GM12878 (cell line): ENCODE results near the gene KLRF1. TPM values are rescaled to one million over a fixed set of nuclear protein-coding genes. Genes with fewer than 3 reads are reported as not detected.
A peak's percentile ranks its signal among the peaks of the same experiment; 100 is the strongest.

Experiments
- ATAC-seq: fragments of 200-7000 bp; cut with Tn5 transposase; 3 replicates; pipeline ENCODE4 v1.9.1; 2020; ENCODE audit warnings: mild to moderate bottlenecking, moderate library complexity
- BruUV-seq: library from RNA; stranded (reverse); fragments of 400-500 nt; replicated peaks from 2 replicates; lab custom pipeline; 2021; lab: Mats Ljungman, UMichigan
- CTCF ChIA-PET: fragments of 300-600 bp; sonication (Branson Sonifier 250); formaldehyde crosslinking; extraction: SDS; loops from one replicate; lab custom pipeline; 2021; ENCODE audit warnings: inconsistent platforms; lab: Yijun Ruan, JAX
- POLR2A ChIA-PET: fragments of 350-600 bp; formaldehyde crosslinking; extraction: SDS; loops from one replicate; lab custom pipeline; 2021; ENCODE audit warnings: inconsistent platforms; lab: Charles Lee
- RAD21 ChIA-PET: fragments of 300-600 bp; sonication (Branson Sonifier 250); formaldehyde crosslinking; loops from one replicate; lab custom pipeline; 2023; ENCODE audit warnings: antibody characterized with exemption; ENCODE audit not compliant: unreplicated experiment; lab: Charles Lee
- SMC1A ChIA-PET: fragments of 300-600 bp; sonication (Branson Sonifier 250); formaldehyde crosslinking; loops from one replicate; lab custom pipeline; 2023; ENCODE audit not compliant: unreplicated experiment, uncharacterized antibody; lab: Charles Lee
- DNase-seq: peaks from one replicate; pipeline ENCODE4 v3.0.0-alpha.2; 2011; ENCODE audit warnings: low read depth, low spot score
- FAIRE-seq: peaks from 3 replicates; lab custom pipeline; 2011; peaks lifted over from hg19 to GRCh38; lab: Jason Lieb, UNC
- H2AFZ ChIP-seq: 2 replicates; pipeline ENCODE4 v1.6.0; 2011; ENCODE audit warnings: low read depth, low read length, control low read depth; ENCODE audit not compliant: control insufficient read depth
- H3K27ac ChIP-seq: 2 replicates; pipeline ENCODE4 v1.5.1; 2011; ENCODE audit warnings: control low read depth; ENCODE audit not compliant: control insufficient read depth, insufficient read depth
- H3K27me3 ChIP-seq, 2 experiments: replicated peaks in 1 of 2; 2 replicates each; pipeline versions ENCODE4 v1.6.0 to v1.6.1; 2011; ENCODE audit warnings: low read length in 1 of 2; ENCODE audit not compliant: control insufficient read depth in 2 of 2, insufficient read depth in 2 of 2
- H3K36me3 ChIP-seq, 2 experiments: 2 replicates each; pipeline ENCODE4 v1.5.1; 2011; ENCODE audit warnings: low read length in 1 of 2; ENCODE audit not compliant: control insufficient read depth in 2 of 2, insufficient read depth in 2 of 2
- H3K4me1 ChIP-seq: 2 replicates; pipeline ENCODE4 v1.6.1; 2011; ENCODE audit warnings: mild to moderate bottlenecking, low read length, moderate library complexity, mixed read lengths; ENCODE audit not compliant: control insufficient read depth, insufficient read depth
- H3K4me2 ChIP-seq: 2 replicates; pipeline ENCODE4 v1.6.0; 2011; ENCODE audit warnings: control low read depth; ENCODE audit not compliant: control insufficient read depth, insufficient read depth
- H3K4me3 ChIP-seq: fragments of 200-600 bp; sonication (generic); 2 replicates; pipeline ENCODE4 v1.5.1; 2016
- H3K79me2 ChIP-seq: 2 replicates; pipeline ENCODE4 v1.6.0; 2011; ENCODE audit warnings: low read length; ENCODE audit not compliant: control insufficient read depth, insufficient read depth
- H3K9ac ChIP-seq: 2 replicates; pipeline ENCODE4 v1.8.0; 2011; ENCODE audit warnings: low read length, control low read depth, mixed read lengths; ENCODE audit not compliant: control insufficient read depth, insufficient read depth
- H3K9me3 ChIP-seq: replicated peaks from 3 replicates; pipeline ENCODE4 v1.5.1; 2011; ENCODE audit warnings: mild to moderate bottlenecking, low read length; ENCODE audit not compliant: control insufficient read depth, insufficient read depth
- H4K20me1 ChIP-seq: 2 replicates; pipeline ENCODE4 v1.6.0; 2011; ENCODE audit not compliant: control insufficient read depth, insufficient read depth
- BACH1 ChIP-seq: fragments of 450-650 bp; IDR thresholded peaks from 2 replicates; pipeline ENCODE4 v1.6.1; 2017; ENCODE audit warnings: mild to moderate bottlenecking, borderline replicate concordance
- BRCA1 ChIP-seq: IDR thresholded peaks from 2 replicates; pipeline ENCODE4 v1.6.1; 2011; ENCODE audit warnings: low read depth, low read length, improper control_type of control experiment
- CHD1 ChIP-seq: IDR thresholded peaks from 2 replicates; pipeline ENCODE4 v1.6.1; 2012; ENCODE audit warnings: low read depth, low read length, improper control_type of control experiment
- E2F8 ChIP-seq: fragments of 450-650 bp; IDR thresholded peaks from 2 replicates; pipeline ENCODE4 v1.6.1; 2018; ENCODE audit warnings: mild to moderate bottlenecking, low read depth, moderate library complexity; ENCODE audit not compliant: partially characterized antibody
- IRF4 ChIP-seq: IDR thresholded peaks from 2 replicates; pipeline ENCODE4 v1.6.1; 2011; ENCODE audit warnings: low read depth, low read length
- KLF5 ChIP-seq: fragments of 450-650 bp; IDR thresholded peaks from 2 replicates; pipeline ENCODE4 v1.6.1; 2014; ENCODE audit warnings: mild to moderate bottlenecking; ENCODE audit not compliant: partially characterized antibody
- MTA2 ChIP-seq: fragments of 450-650 bp; IDR thresholded peaks from 2 replicates; pipeline ENCODE4 v1.6.1; 2016; ENCODE audit warnings: low read depth, mild to moderate bottlenecking, moderate library complexity
- NFIC ChIP-seq: IDR thresholded peaks from 2 replicates; pipeline ENCODE4 v1.6.1; 2012; ENCODE audit warnings: low read depth, mild to moderate bottlenecking, inconsistent platforms, low read length, moderate library complexity
- POU2F2 ChIP-seq: IDR thresholded peaks from 3 replicates; pipeline ENCODE4 v1.6.1; 2011; ENCODE audit warnings: low read depth, mild to moderate bottlenecking, low read length, borderline replicate concordance
- RBBP5 ChIP-seq: fragments of 200-600 bp; sonication (generic); conservative IDR thresholded peaks from 2 replicates; pipeline ENCODE4 v1.6.1; 2016
- RFX5 ChIP-seq: IDR thresholded peaks from 2 replicates; pipeline ENCODE4 v1.6.1; 2011; ENCODE audit warnings: low read depth, low read length, improper control_type of control experiment
- RUNX3 ChIP-seq: IDR thresholded peaks from 2 replicates; pipeline ENCODE4 v1.6.1; 2012; ENCODE audit warnings: low read length, inconsistent platforms
- SIN3A ChIP-seq: IDR thresholded peaks from 2 replicates; pipeline ENCODE4 v1.6.1; 2012; ENCODE audit warnings: low read depth, low read length, improper control_type of control experiment
- SPI1 ChIP-seq: IDR thresholded peaks from 2 replicates; pipeline ENCODE4 v1.6.1; 2011; ENCODE audit warnings: low read depth, mild to moderate bottlenecking, low read length, moderate library complexity, borderline replicate concordance; ENCODE audit not compliant: insufficient read depth
- STAT1 ChIP-seq: fragments of 450-650 bp; conservative IDR thresholded peaks from 2 replicates; pipeline ENCODE4 v1.6.1; 2014; ENCODE audit warnings: antibody characterized with exemption, mild to moderate bottlenecking
- TBL1XR1 ChIP-seq: IDR thresholded peaks from 2 replicates; pipeline ENCODE4 v1.6.1; 2012; ENCODE audit warnings: low read depth, low read length, improper control_type of control experiment
- ZNF622 ChIP-seq: fragments of 450-650 bp; IDR thresholded peaks from 2 replicates; pipeline ENCODE4 v1.6.1; 2017; ENCODE audit warnings: mild to moderate bottlenecking, inconsistent platforms
- WGBS: methylation state at CpG from one replicate; pipeline ENCODE4 v1.1.6; 2016; ENCODE audit warnings: low lambda C conversion rate; ENCODE audit not compliant: insufficient replicate concordance, insufficient coverage; ENCODE audit errors: missing lambda C conversion rate; 5-methylcytosine and 5-hydroxymethylcytosine counted together
- in situ Hi-C: fragments of 300-500 bp; cut with MboI; formaldehyde crosslinking; loops from 9 replicates; pipeline ENCODE4 v1.14.3; 2018; ENCODE audit warnings: mixed read lengths
- intact Hi-C: fragments of 100-400 bp; cut with micrococcal nuclease; formaldehyde crosslinking; loops from one replicate; pipeline ENCODE4 v1.14.2; 2022; ENCODE audit not compliant: unreplicated experiment
- polyA plus RNA-seq, 11 experiments: library from polyadenylated mRNA; depleted of rRNA in 4 of 11; unstranded in 6 of 11; stranded (reverse) in 5 of 11; fragments of >200 nt; fragmentation: Nextera tagmentation in 4 of 11; fragmentation: Illumina TruSeq in 1 of 11; extraction: Ambion mirVana in 4 of 11; extraction: Trizol in 1 of 11; gene quantifications; 1 replicate in 1 of 11; 2 replicates in 10 of 11; pipeline versions ENCODE4 v1.2.1 to v1.2.3, GENCODE V29; 2011 to 2016; ENCODE audit warnings: inconsistent platforms in 2 of 11, missing spikeins in 2 of 11, low read depth in 1 of 11
- total RNA-seq, 4 experiments: library from RNA; depleted of rRNA in 3 of 4; stranded (reverse); fragments of >200 nt in 3 of 4; fragmentation: Illumina TruSeq in 1 of 4; extraction: Trizol in 1 of 4; gene quantifications; 2 replicates each; pipeline versions ENCODE4 v1.2.1 to v1.2.3, GENCODE V29; 2013 to 2021
- TF ChIP-seq, protein P1 (sequence below): IDR thresholded peaks from 2 replicates; pipeline ENCODE4 v1.6.1; 2012; ENCODE audit warnings: low read depth, low read length, improper control_type of control experiment

KLRF1 gene
- total and polyA plus RNA-seq, 10 of the 15 experiments (the other 5 are each of a cell fraction or from before 2014, with no cell fraction given), result 0.13 to 2.0 (median 0.18) TPM; not detected in 6

DNA sequence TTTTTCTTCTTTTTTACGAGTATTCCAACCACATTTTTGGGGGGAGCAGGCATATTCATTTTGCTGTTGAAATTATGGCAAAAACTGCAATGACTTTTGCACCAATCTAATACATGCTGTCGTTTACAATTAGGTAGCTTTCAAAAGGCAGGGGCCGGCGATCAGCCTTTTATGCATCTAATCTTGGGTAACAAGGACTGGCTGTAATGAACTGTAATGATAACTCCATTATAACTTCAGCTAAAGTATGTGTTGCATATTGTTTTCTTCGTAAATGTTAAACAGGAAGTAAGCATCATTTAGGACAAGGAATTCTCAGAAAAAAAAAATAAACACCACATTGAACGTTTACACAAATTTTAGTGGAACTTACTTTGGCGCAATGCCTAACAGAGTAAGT lies 30.3 kb upstream of the KLRF1 start (continued):
- no peak for TF ChIP-seq RUNX3
- TF ChIP-seq STAT1, result no peak
- TF ChIP-seq ZNF622, result no peak
- TF ChIP-seq RFX5, result no peak
- no peak for TF ChIP-seq BACH1
- TF ChIP-seq CHD1, result no peak
- no peak for TF ChIP-seq MTA2
- no peak for TF ChIP-seq NFIC
- TF ChIP-seq RBBP5, result no peak

- no peaks in the 10 kb centered on the region for H3K27me3 ChIP-seq
- ChIA-PET SMC1A (interaction anchor here (0.7 to 12.4 kb wide), 20 partner anchors 9 to 345 kb away, joined by 3 to 814 read pairs (median 4); partner anchors contain the start of genes CD69, CLEC2B and CLEC2D), CTCF (interaction anchor here (0.6 to 10.7 kb wide), 38 partner anchors 8 to 634 kb away, joined by 3 to 835 read pairs (median 4); partner anchors contain the start of genes CD69, CLEC2A, CLEC2D and CLECL1), RAD21 (interaction anchor here (0.6 to 7.3 kb wide), 15 partner anchors 8 to 163 kb away, joined by 3 to 577 read pairs (median 6); partner anchors contain the start of gene CD69), POLR2A (interaction anchor here (0.7 to 2.2 kb wide), 6 partner anchors 37 to 65 kb away, joined by 3 to 8 read pairs (median 6); partner anchors contain the start of gene CD69)
- intact Hi-C loops (loop anchor here (1.0 to 5.0 kb wide), 2 partner anchors 48 to 166 kb away; no protein-coding TSS in a partner anchor), in situ Hi-C loops (loop anchor here (5.0 kb wide), 1 partner anchor 46 kb away; no protein-coding TSS in a partner anchor)
- FAIRE-seq (peak; percentile 99), ATAC-seq (peak; percentile 100), DNase-seq (peak; percentile 85)
- H3K9me3 ChIP-seq, result no peaks in the 10 kb centered on the region; the same call in 2 of the 3 replicates
- BruUV-seq, result no TSS peak
- no peak overlapping the region for H3K27ac ChIP-seq
- H3K4me2 ChIP-seq, result no peak overlapping the region
- peaks cover 10% of the 10 kb centered on the region; the same call in 1 of the 2 replicates for H3K4me1 ChIP-seq
- H3K9ac ChIP-seq, result no peak overlapping the region
- 11% methylated on average over 7 of the region's 7 CpGs for WGBS
- peak overlapping the region; percentile 24; the same call in 1 of the 2 replicates for H2AFZ ChIP-seq
- no peaks in the 10 kb centered on the region for H4K20me1 ChIP-seq
- H3K4me3 ChIP-seq, result no peak overlapping the region
- H3K36me3 ChIP-seq, result no peaks in the 10 kb centered on the region
- H3K79me2 ChIP-seq, result no peaks in the 10 kb centered on the region
- TF ChIP-seq, protein P1, sequence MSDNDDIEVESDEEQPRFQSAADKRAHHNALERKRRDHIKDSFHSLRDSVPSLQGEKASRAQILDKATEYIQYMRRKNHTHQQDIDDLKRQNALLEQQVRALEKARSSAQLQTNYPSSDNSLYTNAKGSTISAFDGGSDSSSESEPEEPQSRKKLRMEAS, result no peak
- TF ChIP-seq E2F8, result no peak
- peak; percentile 71; the same call in 1 of the 2 replicates for TF ChIP-seq IRF4
- peak; percentile 68 for TF ChIP-seq TBL1XR1
- peak; percentile 73 for TF ChIP-seq POU2F2
- TF ChIP-seq SIN3A, result peak; percentile 30; the same call in 1 of the 2 replicates
- no peak for TF ChIP-seq KLF5
- TF ChIP-seq SPI1, result peak; percentile 49; the same call in 1 of the 2 replicates
- no peak for TF ChIP-seq BRCA1
Measured at GRCh38 chr12:9797722-9798619, 29.3 kb upstream of the KLRF1 start.
